ENCODE measurements around the gene LRFN4.

Gene LRFN4

GRCh38 chr11:66845876-66846212, 11.0 kb upstream of the LRFN4 start:
- DNase-seq = no peak

GRCh38 chr11:66846671-66847091, 10.2 kb upstream of the LRFN4 start:
- no peak for DNase-seq

- no peak for DNase-seq
Measured at GRCh38 chr11:66847461-66848232, 9.2 kb upstream of the LRFN4 start.

GRCh38 chr11:66848671-66849500, 8.0 kb upstream of the LRFN4 start:
- no peak for DNase-seq

GRCh38 chr11:66849501-66850234, 7.2 kb upstream of the LRFN4 start:
- no peak for DNase-seq

GRCh38 chr11:66850235-66850587, 6.7 kb upstream of the LRFN4 start:
- no peak for DNase-seq

- no peak for DNase-seq
Measured at GRCh38 chr11:66850588-66851238, 6.2 kb upstream of the LRFN4 start.

GRCh38 chr11:66851239-66851596, 5.6 kb upstream of the LRFN4 start:
- DNase-seq = no peak

GRCh38 chr11:66851698-66852465, 5.0 kb upstream of the LRFN4 start:
- DNase-seq = no peak

GRCh38 chr11:66852466-66853241, 4.2 kb upstream of the LRFN4 start:
- DNase-seq = no peak

- DNase-seq = no peak
Measured at GRCh38 chr11:66853242-66854229, 3.3 kb upstream of the LRFN4 start.

- no peak for DNase-seq
Measured at GRCh38 chr11:66854231-66854661, 2.6 kb upstream of the LRFN4 start.

- DNase-seq = no peak
Measured at GRCh38 chr11:66854729-66855211, 2.1 kb upstream of the LRFN4 start.

- peak; percentile 19 to 56 (median 34) for DNase-seq
Measured at GRCh38 chr11:66855574-66856495, 1.0 kb upstream of the LRFN4 start.

- no peak for DNase-seq
Measured at GRCh38 chr11:66857234-66857926, 516 bp downstream of the LRFN4 start.

- no peak for DNase-seq
Measured at GRCh38 chr11:66857927-66858185, 992 bp downstream of the LRFN4 start.

- no peak for DNase-seq
Measured at GRCh38 chr11:66858186-66858938, 1.5 kb downstream of the LRFN4 start.
